GM19035 (cell line): ENCODE measurements around the gene ANXA6.
"Not testable (repeated sequence)": the region's sequence is repeated elsewhere in the genome, so short reads cannot be mapped to it uniquely, and the experiment has no call there.

Experiments used
- ATAC-seq: cut with Tn5 transposase; IDR thresholded peaks from one replicate; pipeline ENCODE4 v1.9.1; 2021; ENCODE audit not compliant: unreplicated experiment

Gene ANXA6

DNA sequence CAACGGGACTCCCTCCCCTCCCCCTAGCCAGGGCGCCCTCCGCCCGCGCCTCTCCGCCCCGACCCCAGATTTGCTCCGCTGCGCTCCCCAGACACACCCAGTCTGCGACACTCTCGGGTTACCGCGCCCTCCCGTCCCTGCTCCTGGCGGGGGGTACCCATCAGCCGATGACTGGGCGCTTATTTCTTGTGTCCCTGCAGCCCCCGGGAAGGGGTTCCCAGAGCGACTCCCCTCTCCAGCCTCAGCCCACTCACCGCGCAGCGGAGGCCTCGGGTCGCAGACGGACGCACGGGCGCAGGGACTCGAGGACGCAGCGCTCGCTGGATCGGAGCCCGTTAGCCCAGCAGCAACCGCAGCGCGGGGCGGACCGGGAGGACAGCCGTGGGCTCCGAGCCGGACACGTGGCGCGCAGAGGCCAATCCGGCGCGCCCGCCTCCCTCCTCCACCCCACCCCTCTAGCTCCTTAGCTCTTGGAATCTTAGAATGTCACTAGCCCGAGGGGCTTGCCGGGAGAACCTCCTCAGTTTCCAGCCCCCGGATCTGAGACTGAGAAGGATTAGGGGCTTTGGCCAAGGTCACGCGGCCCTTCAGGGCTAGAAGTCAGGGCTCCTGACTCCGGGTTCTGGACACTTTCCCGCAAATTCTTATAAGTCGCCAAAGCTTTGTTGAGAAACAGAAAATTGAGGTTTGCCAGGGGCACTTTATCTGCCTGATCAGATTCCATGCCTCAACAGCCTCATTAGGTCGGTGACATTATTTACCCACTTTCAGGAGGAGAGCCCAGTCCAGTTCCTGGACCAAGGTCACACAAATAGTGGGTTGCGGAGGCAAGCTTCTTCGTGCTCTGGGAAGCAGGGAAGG lies at the start of gene ANXA6:
Gene ANXA6 (minus strand): TSS at position 354 of the 861 bp plus-strand sequence. CDS start 9,878 bp downstream, outside the sequence.
- ATAC-seq = peak; percentile 50

- no peak for ATAC-seq
Observed at GRCh38 chr5:151205411-151205810, 47.8 kb upstream of the ANXA6 start.

DNA sequence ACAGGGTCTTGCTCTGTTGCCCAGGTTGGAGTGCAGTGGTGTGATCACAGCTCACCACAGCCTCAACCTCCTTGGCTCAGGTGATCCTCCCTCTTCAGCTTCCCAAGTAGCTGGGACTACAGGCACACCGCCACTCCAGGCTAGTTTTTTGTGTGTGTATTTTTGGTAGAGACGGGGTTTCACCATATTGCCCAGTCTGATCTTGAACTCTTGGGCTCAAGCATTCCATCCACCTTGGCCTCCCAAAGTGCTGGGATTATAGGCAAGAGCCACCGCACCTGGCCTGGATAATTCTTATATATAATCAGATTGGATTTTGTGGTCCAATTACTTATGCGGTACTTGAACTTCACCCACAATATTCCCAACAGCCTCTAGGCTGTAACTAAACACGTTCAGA lies 46.5 kb upstream of the ANXA6 start:
- no peak for ATAC-seq

DNA sequence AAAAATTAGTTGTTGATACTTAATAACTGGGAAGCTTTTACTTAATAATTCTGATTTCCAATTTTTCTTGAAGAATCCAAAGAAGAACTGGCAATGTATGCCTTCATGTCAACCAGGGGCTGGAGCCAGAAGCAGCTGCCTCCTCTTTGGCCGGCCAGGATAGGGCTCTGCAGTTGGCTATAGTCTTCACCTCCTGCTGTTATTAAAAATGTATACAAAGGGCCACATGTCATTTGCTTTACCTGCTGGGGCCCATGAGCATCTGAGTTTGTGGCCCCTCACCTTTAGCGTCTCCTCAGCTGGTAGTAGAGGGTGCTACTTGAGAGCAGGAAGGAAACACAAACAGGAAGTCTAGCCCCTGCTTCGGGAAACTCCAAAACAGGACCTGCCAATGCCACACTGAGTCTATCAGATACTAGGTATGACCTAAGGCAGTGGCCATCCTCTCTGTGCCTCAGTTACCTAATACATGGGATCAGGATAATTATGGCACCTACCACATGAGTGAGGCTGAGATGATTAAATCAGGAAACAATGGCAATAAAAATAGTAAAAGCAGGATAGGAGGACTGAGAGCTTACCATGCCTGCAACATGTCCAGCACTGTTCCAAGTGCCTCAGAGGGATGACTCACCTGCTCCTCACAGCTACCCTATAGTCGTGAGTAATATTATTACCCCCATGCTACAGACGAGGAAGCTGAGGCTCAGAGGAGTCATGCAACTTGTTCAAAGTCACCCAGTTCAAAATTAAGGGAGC lies 45.0 kb upstream of the ANXA6 start:
- ATAC-seq = no peak

- ATAC-seq = no peak
Observed at GRCh38 chr5:151200913-151201595, 43.5 kb upstream of the ANXA6 start.

DNA sequence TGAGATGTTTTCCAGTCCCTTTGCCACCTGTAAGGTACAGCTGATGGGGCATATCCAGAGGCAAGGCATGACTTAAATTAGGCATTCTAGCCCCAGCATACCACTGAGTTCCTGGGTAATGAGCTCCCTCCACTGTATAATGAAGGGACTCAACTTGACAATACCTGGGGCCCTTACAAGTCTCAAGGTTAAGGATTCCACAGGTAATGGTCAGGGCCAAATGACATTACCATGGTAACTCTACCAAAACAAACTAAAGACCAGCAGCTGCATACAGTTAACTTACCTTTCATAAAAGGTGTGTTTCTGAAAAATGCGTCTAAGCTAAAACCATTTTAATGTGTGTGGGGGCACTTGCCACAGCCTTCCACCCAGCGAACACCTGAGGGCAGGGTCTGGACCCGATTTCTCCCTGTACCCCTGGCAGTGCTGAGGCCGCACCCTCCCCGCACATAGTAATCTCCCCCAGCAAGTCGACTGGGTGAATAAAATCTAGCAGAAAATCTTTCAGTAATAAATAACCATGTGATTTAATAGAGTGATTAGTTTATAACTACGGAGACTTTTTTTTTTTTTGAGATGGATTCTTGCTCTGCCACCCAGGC lies 42.1 kb upstream of the ANXA6 start:
- no peak for ATAC-seq

GRCh38 chr5:151198861-151199260 lies 41.3 kb upstream of the ANXA6 start:
- ATAC-seq = no peak

GRCh38 chr5:151197291-151197600 lies 39.7 kb upstream of the ANXA6 start:
- not testable (repeated sequence) for ATAC-seq

DNA sequence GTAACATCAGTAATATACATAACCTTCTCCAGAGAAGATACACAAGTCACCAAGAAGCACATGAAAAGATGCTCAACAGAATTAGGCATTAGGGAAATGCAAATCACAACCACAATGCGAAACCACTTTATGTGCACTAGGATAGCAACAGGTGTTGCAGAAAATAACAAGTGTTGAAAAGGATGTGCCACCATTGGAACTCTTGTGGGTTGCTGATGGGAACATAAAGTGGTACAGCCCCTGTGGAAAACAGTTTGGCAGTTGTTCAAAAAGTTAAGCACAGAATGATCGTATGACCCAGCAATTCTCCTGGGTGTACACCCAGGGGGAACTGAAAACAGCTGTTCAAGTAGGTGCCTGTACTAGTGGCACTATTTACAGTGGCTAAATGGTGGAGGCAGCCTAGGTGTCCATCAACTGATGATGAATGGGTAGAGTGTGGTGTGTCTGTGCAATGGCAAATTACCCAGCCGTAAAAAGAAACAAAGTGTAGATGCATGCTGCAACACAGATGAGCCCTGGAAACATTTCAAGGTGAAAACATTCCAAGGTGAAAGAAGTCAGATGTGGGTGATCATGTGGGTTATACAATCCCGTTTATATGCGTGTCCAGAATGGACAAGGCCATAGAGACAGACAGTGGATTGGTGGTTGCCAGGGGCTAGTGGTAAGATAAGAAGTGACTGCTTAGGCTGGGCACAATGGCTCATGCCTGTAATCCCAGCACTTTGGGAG lies 39.1 kb upstream of the ANXA6 start:
- peak; percentile 94 for ATAC-seq

DNA sequence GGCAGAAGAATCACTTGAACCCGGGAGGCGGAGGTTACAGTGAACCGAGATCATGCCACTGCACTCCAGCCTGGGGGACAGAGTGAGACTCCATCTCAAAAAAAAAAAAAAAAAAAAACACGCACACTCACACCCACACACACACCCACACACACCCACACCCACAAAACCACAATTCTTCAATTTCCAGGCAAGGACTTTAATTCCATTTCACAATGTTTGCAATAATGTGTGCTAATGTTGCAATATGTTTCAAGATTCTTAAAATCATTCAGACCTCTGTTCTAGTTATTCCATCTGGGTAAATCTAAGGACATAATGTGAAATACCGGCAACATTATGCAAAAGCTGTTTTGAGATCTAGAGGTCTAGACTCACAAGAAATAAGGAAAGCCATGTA lies 38.0 kb upstream of the ANXA6 start:
- ATAC-seq = no peak

DNA sequence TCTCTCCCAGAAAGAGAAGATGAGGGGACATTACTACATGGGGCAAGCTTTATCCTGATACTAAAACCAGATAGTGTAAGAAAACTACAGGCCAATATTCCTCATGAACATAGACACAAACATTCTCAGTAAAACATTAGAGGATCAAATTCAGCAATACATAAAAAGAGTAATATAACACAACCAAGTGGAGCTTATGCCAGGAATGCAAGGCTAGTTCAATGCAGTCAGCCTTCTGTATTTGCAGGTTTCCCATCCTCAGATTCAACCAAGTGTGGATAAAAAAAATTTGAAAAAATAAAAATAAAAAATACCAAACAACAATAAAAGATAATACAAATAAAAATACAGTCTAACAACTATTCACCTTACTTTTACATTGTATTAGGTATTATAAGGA lies 35.0 kb upstream of the ANXA6 start:
- no peak for ATAC-seq

- no peak for ATAC-seq
Observed at GRCh38 chr5:151191661-151192060, 34.1 kb upstream of the ANXA6 start.

DNA sequence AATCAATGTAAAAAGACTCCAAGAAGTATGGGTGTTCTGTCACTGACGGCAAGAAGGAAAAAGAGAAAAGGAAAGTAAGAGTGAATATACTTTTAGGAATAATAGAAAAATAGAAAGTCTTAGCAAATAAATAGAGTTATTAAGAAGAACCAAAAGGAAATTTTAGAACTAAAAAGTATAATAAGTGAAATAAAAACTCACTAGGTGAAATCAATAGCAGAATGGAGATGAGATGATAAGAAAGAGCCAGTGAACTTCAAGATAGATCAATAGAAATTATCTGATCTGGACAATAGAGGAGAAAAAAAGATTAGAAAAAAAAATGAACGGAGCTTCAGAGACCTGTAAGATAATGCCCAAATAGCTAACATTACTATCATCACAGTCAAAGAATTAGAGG lies 31.6 kb upstream of the ANXA6 start:
- ATAC-seq = no peak

- ATAC-seq = no peak
Observed at GRCh38 chr5:151186538-151186937, 29.0 kb upstream of the ANXA6 start.

- no peak for ATAC-seq
Observed at GRCh38 chr5:151186052-151186451, 28.5 kb upstream of the ANXA6 start.

DNA sequence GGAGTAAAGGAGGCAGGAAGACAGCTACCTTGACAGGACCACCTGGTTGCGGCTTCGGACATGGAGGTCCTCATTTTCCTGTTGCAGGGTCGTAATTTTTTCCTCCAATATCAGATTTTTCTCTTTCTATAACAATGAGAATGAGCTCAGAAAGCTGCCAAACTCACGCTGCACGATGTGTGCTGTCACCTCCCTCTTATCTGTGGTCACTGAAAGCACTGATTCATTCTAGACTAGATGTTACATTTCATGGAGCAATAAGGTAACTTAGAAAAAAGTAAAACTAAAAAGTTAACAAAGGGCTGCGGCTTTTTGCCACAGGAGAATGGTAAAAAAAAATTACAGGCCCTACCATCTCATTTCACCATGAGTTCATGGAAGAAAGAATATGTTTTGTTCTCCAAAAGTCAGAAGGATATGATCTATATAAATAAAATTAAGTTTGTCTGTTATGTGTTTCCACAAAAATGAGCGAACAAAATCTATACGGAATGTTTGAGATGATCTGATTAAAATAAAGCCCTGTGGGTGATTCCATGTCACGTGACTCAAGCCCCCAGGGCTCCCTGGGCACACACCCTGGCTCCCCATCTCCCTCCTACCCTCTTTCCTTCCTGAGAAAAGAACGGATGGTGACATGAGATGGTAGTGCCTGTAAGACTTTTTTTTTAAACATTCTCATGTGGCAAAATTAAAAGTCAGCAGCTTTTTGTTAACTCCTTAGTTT lies 26.9 kb upstream of the ANXA6 start:
- no peak for ATAC-seq

GRCh38 chr5:151183456-151184245 lies 26.1 kb upstream of the ANXA6 start:
- ATAC-seq = no peak

- ATAC-seq = no peak
Observed at GRCh38 chr5:151182976-151183375, 25.4 kb upstream of the ANXA6 start.

DNA sequence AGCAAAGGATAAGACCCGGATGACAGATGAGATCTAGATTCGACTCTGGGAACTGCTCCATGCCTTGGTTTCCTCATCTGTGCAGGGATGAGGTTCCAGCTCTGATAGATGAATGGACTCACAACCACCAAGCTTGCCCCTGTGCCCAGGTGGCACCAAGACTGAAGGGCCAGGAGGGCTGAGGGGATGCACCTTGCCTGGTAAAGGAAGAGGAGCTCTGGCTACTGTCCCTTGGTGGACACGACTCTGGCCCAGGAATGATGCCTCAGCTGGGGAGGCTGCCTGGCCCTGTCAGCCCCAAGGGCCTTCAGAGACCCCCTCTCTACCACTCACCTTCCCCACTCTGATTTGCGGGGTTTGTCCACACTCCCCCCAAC lies 24.9 kb upstream of the ANXA6 start:
- ATAC-seq = no peak
